Midbrain (tissue), 1 donor: ENCODE data around the gene P2RY1.
"Not testable (repeated sequence)": the region's sequence is repeated elsewhere in the genome, so short reads cannot be mapped to it uniquely, and the experiment has no call there.

Experiments used
- DNase-seq: peaks from one replicate; lab custom pipeline; 2025; lab: John Stamatoyannopoulos, UW

P2RY1 gene

DNA sequence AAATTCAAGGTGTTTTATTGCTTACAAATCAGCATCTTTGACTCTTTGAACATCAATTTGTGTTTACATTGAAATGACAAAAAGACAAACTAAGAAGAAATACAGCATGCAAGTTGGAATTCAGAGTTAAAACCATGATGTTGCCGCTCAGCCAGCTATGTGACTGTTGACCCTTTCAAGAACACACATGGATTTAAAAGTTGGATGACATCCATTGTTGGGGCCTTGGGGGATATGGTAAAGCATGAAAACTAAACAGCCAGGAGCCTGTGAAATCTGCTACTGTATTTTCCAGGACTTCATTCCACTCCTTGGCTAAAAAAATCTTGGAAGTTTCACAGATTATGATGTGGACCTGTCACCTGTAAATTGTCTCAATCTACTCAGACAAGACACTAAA, 4.6 kb downstream of the P2RY1 start:
- DNase-seq = no peak

DNA sequence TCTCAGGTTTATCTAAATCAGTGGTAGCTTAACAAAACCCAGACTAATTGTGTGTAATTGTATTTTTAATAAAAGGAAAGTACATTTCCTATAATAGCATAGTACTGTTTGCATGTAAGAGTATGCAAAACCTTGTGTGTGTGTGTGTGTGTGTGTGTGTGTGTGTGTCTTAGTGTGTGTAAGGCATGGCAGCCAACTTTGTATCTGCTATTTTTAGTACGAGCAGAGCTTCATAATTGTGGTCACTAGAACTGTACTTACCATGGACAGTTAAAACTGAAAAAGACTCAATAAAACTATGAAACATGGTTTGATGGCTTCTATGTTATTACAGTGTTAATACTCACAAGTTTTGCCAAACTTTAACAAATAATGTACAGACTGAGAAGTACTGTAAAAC, 6.2 kb downstream of the P2RY1 start:
- DNase-seq = no peak

- no peak for DNase-seq
Observed at GRCh38 chr3:152842413-152842812, 7.5 kb downstream of the P2RY1 start.

GRCh38 chr3:152843955-152844354, 9.0 kb downstream of the P2RY1 start:
- DNase-seq = no peak

- DNase-seq = not testable (repeated sequence)
Observed at GRCh38 chr3:152846572-152847202, 11.8 kb downstream of the P2RY1 start.

GRCh38 chr3:152847599-152847998, 12.7 kb downstream of the P2RY1 start:
- DNase-seq = not testable (repeated sequence)

DNA sequence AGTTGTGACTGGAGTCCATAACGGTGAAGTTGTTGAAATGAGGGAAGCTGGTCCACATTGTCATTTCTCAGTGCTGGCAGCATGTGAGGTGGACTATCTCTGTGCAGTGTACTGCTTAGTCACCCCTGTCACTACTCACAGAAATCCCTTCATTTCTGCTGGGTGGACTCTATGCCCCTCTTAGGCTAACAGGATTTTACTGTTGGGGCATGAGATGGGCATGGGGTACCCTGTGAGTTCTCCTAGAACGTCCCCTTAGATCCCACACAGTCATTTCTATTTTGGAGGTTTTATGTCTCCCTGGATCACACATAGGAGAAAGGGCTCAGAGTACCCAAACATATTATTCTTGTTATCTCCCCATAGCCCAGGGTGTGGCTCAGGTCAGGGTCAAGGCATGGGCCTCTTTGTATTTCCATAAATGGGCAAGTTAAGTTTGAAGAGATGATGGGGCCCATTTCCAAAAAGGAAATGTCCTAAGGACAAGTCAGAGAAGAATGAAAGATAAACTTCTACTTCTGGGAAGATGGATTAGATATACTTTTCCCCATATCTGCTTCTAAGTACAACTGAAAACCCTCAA, 15.2 kb downstream of the P2RY1 start:
- no peak for DNase-seq

GRCh38 chr3:152853196-152853595, 18.3 kb downstream of the P2RY1 start:
- DNase-seq = no peak

DNA sequence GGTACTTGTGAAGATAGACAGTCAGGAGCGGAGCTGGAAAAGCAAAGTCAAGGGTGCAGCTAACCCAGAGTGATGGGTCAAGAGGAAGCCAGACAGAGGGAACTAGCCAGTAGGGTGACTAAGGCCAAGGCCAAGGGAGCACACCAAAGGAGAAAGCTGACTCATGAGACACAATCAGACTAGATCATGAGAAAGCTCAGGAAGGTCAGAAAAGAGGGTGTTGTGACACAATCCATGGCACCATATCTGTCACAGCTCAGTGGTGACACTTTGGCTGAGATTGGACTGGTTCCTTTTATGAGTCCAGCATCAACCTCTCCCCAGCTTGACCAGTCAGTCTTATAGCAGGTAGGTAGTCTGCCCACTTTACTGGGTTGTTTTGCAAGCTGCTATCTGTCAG, 22.2 kb downstream of the P2RY1 start:
- no peak for DNase-seq

GRCh38 chr3:152858170-152858800, 23.4 kb downstream of the P2RY1 start:
- DNase-seq = no peak

DNA sequence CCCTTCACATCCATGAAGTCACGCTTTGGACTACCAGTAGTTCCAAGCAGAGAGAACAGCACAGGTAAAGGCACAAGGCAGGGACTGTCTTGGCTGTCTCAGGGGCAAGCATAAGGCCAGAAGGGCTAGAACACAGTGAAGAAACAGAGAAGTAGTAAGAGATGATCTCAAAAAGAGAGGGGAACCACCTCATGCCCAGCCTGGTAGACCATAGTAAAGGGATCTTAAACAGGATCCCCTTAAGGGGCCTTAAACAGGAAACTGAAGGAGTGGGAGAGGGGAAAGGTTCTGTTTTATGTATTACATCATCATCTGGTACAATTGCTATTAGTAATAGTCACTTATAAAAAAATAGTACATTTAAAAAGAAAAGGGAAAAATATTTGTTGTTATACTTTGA, 25.8 kb downstream of the P2RY1 start:
- DNase-seq = no peak

DNA sequence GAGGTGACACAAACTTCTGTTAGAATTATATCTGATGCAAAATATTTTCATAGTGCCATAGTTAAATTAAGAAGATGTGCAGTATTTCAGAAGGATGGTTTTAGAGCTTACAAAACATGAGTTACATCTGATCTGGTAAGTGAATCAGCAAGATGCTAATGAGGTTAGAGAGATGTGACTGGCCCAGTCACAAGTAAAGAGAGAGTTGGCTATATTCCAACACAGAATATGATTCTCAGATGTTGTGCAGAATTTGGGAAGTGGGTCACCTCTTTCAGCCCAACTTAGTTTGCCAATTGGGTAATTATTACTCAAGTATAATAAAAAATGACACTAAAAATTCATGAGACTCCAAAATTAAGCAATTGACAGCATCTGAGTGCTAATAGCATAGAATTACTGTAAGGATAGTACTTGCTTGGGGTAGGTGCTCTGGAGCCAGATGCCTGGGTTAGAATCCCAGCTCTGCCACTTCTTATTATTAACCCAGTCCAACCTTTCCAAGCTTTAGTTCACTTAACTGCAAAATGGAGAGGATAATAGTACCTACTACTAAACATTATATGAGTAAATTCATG, 30.8 kb downstream of the P2RY1 start:
- DNase-seq = no peak

- DNase-seq = no peak
Observed at GRCh38 chr3:152870027-152870426, 35.1 kb downstream of the P2RY1 start.

DNA sequence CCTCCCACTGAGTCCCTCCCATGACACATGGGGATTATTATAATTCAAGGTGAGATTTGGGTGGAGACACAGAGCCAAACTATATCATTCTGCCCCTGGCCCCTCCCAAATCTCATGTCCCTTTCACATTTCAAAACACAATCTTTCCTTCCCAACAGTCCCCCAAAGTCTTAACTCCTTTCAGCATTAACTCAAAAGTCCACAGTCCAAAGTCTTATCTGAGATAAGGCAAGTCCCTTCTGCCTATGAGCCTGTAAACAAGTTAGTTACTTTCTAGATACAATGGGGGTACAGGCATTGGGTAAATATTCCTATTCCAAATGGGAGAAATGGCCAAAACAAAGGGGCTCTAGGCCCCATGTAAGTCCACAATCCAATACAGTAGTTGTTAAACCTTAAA, 38.4 kb downstream of the P2RY1 start:
- not testable (repeated sequence) for DNase-seq

- DNase-seq = no peak
Observed at GRCh38 chr3:152874896-152875749, 40.2 kb downstream of the P2RY1 start.

- DNase-seq = no peak
Observed at GRCh38 chr3:152879130-152879789, 44.3 kb downstream of the P2RY1 start.

- DNase-seq = no peak
Observed at GRCh38 chr3:152879790-152880174, 44.9 kb downstream of the P2RY1 start.

DNA sequence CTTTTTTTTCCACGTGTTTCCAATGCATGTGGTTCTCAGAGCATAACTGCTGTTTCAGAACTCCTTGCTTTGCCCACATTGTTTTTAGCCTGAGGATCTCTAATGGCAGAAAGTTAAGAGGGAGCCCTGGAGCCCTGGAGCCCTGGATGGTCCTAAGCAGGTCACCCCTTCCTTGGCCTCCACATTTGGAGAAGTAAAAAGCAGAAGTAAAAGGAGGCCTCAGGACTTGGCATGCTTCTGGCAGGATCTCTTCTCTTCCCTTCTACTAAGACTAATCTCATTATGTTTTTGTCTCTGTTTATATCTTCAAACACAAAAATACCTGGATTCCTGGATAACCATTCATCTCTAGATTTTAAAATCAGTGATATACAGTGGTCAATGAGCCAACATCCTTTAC, 50.1 kb downstream of the P2RY1 start:
- no peak for DNase-seq
